Tibial nerve (tissue), 4 donors: Measurements from ENCODE around the gene SCEL. TPM values are rescaled to one million over a fixed set of nuclear protein-coding genes. Genes with fewer than 3 reads are reported as not detected.

ENCODE experiments used
- DNase-seq, 2 donors: peaks; one replicate each; pipeline ENCODE4 v3.0.0-alpha.2; 2019; ENCODE audit warnings: low spot score in 2 of 2
- H3K27ac ChIP-seq, 4 donors: fragments of 200-600 bp; sonication (generic) in 3 of 4; one replicate each; pipeline ENCODE4 v1.5.1; 2017 to 2019; ENCODE audit warnings: mild to moderate bottlenecking in 1 of 4
- H3K27me3 ChIP-seq, 2 donors: fragments of 200-600 bp; sonication (generic) in 1 of 2; one replicate each; pipeline versions ENCODE4 v1.5.1 to v1.6.0; 2017 to 2019
- H3K36me3 ChIP-seq, 3 donors: fragments of 200-600 bp; sonication (generic); one replicate each; pipeline ENCODE4 v1.5.1; 2018 to 2019
- H3K4me1 ChIP-seq, 4 donors: fragments of 200-600 bp; sonication (generic) in 3 of 4; one replicate each; pipeline ENCODE4 v1.5.1; 2017 to 2019
- H3K4me3 ChIP-seq, 4 donors: fragments of 200-600 bp; sonication (generic) in 3 of 4; one replicate each; pipeline ENCODE4 v1.5.1; 2017 to 2019; ENCODE audit warnings: mild to moderate bottlenecking in 1 of 4, moderate library complexity in 1 of 4
- H3K9me3 ChIP-seq, 4 donors: fragments of 200-600 bp; sonication (generic) in 3 of 4; one replicate each; pipeline ENCODE4 v1.5.1; 2017 to 2019
- CTCF ChIP-seq, 5 experiments: fragments of 200-600 bp in 3 of 5; fragments of 450-650 bp in 2 of 5; sonication (generic) in 3 of 5; IDR thresholded peaks; one replicate each; pipeline ENCODE4 v1.5.1; 2016 to 2019; ENCODE audit warnings: antibody characterized with exemption in 5 of 5, mild to moderate bottlenecking in 3 of 5, moderate library complexity in 2 of 5
- EP300 ChIP-seq, 2 donors: sonication (generic); formaldehyde crosslinking; IDR thresholded peaks; one replicate each; pipeline ENCODE4 v1.6.1; 2017; ENCODE audit warnings: antibody characterized with exemption in 2 of 2, mild to moderate bottlenecking in 1 of 2
- POLR2A ChIP-seq, 2 donors: fragments of 450-650 bp; IDR thresholded peaks; one replicate each; pipeline ENCODE4 v1.6.1; 2017; ENCODE audit warnings: antibody characterized with exemption in 2 of 2, mild to moderate bottlenecking in 2 of 2, moderate library complexity in 2 of 2
- WGBS, 2 donors: methylation state at CpG; one replicate each; pipeline ENCODE4 v1.1.5; 2018; 5-methylcytosine and 5-hydroxymethylcytosine counted together
- total RNA-seq, 4 donors: library from RNA; depleted of rRNA; stranded (reverse); fragments of >200 nt; gene quantifications; one replicate each; pipeline ENCODE4 v1.1.0, GENCODE V29; 2016

SCEL gene
- total RNA-seq, 4 donors from 2014 or later = not detected

- H3K9me3 ChIP-seq = no peaks in the 10 kb centered on the region
- TF ChIP-seq POLR2A (IDR thresholded peaks at IDR 0.05) (no peak), EP300 (IDR thresholded peaks at IDR 0.05) (no peak), CTCF (IDR thresholded peaks at IDR 0.05) (no peak)
- no peak for DNase-seq
- H3K27me3 ChIP-seq = no peaks in the 10 kb centered on the region
- no peak overlapping the region for H3K27ac ChIP-seq
- no peaks in the 10 kb centered on the region for H3K36me3 ChIP-seq
- H3K4me3 ChIP-seq = no peak overlapping the region
- no peaks in the 10 kb centered on the region for H3K4me1 ChIP-seq
These were observed 852 bp downstream of the SCEL start for GRCh38 chr13:77536358-77536757.

- Histone ChIP-seq H3K4me3 (no peak overlapping the region), H3K27me3 (no peaks in the 10 kb centered on the region), H3K36me3 (no peaks in the 10 kb centered on the region), H3K9me3 (no peaks in the 10 kb centered on the region), H3K27ac (no peak overlapping the region), H3K4me1 (no peaks in the 10 kb centered on the region)
- DNase-seq = no peak
- 81 to 84% methylated on average over 7 of the region's 7 CpGs for WGBS, 2 donors
- TF ChIP-seq POLR2A (IDR thresholded peaks at IDR 0.05) = no peak
- no peak for TF ChIP-seq EP300 (IDR thresholded peaks at IDR 0.05)
- TF ChIP-seq CTCF (IDR thresholded peaks at IDR 0.05) = no peak
These were observed 1.9 kb downstream of the SCEL start for GRCh38 chr13:77537289-77537919.

- Histone ChIP-seq H3K4me3 (no peak overlapping the region), H3K27ac (no peak overlapping the region), H3K36me3 (no peaks in the 10 kb centered on the region), H3K9me3 (no peaks in the 10 kb centered on the region), H3K4me1 (peaks cover 0 to 25% (median 0%) of the 10 kb centered on the region in 4 donors), H3K27me3 (no peaks in the 10 kb centered on the region)
- TF ChIP-seq EP300 (IDR thresholded peaks at IDR 0.05) = no peak
- no peak for TF ChIP-seq POLR2A (IDR thresholded peaks at IDR 0.05)
- TF ChIP-seq CTCF (IDR thresholded peaks at IDR 0.05) = no peak
- 82 to 84% methylated on average over 8 of the region's 8 CpGs for WGBS, 2 donors
- no peak for DNase-seq
These were observed 8.2 kb downstream of the SCEL start for GRCh38 chr13:77543711-77544110.

- no peak for TF ChIP-seq POLR2A (IDR thresholded peaks at IDR 0.05)
- TF ChIP-seq EP300 (IDR thresholded peaks at IDR 0.05) = peak in 1 of 2 donors; percentile 13
- Histone ChIP-seq H3K4me3 (no peak overlapping the region), H3K36me3 (no peaks in the 10 kb centered on the region), H3K4me1 (peaks cover 0 to 25% (median 0%) of the 10 kb centered on the region in 4 donors), H3K27me3 (no peaks in the 10 kb centered on the region), H3K9me3 (no peaks in the 10 kb centered on the region), H3K27ac (peak overlapping the region in 2 of 4 donors; percentile 15 to 53)
- WGBS, 2 donors = 11% methylated on average over 1 of the region's 1 CpG
- peak; percentile 25 to 46 for DNase-seq
These were observed 8.8 kb downstream of the SCEL start for GRCh38 chr13:77544355-77544754.

- H3K36me3 ChIP-seq = no peaks in the 10 kb centered on the region
- TF ChIP-seq EP300 (IDR thresholded peaks at IDR 0.05) = no peak
- no peak for TF ChIP-seq CTCF (IDR thresholded peaks at IDR 0.05)
- no peak for TF ChIP-seq POLR2A (IDR thresholded peaks at IDR 0.05)
- H3K27ac ChIP-seq = peak overlapping the region in 2 of 4 donors; percentile 15 to 53
- H3K4me3 ChIP-seq = no peak overlapping the region
- no peaks in the 10 kb centered on the region for H3K9me3 ChIP-seq
- H3K27me3 ChIP-seq = no peaks in the 10 kb centered on the region
- DNase-seq = no peak
- peaks cover 0 to 25% (median 0%) of the 10 kb centered on the region in 4 donors for H3K4me1 ChIP-seq
- WGBS, 2 donors = 41 to 45% methylated on average over 4 of the region's 4 CpGs
These were observed 9.3 kb downstream of the SCEL start for GRCh38 chr13:77544758-77545338.
